Activated naive CD4-positive, alpha-beta T cell (primary cell): ENCODE measurements around the gene STRA6.

Source experiments
- DNase-seq, 4 experiments: peaks; one replicate each; lab custom pipeline; 2025; lab: John Stamatoyannopoulos, UW

STRA6 gene

GRCh38 chr15:74202452-74203401, at the start of gene STRA6:
Gene STRA6, minus strand, starts transcription at chr15:74202787. Its CDS starts 520 bp downstream, at chr15:74202267.
- no peak for DNase-seq

DNA sequence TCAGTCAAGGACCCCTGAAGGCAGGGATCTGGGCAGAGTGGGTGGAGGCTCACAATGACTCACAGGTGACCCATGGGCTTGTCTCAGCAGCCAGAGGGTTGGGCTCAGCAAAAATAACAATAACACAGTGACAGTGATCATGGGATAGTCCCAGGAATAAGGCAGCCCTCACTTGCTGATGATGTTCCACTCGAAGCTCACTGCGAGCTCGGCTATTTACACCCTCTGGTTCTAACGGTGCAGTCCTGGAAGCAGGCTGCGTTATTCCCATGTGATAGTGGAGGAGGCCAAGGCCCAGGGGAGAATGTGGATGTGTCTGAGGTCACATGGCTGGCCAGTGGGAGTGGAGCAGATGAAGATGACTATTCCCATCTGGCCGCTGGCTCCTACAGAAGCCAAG, 49.7 kb upstream of the STRA6 start:
- no peak for DNase-seq

GRCh38 chr15:74251131-74251811, 48.7 kb upstream of the STRA6 start:
- no peak for DNase-seq

DNA sequence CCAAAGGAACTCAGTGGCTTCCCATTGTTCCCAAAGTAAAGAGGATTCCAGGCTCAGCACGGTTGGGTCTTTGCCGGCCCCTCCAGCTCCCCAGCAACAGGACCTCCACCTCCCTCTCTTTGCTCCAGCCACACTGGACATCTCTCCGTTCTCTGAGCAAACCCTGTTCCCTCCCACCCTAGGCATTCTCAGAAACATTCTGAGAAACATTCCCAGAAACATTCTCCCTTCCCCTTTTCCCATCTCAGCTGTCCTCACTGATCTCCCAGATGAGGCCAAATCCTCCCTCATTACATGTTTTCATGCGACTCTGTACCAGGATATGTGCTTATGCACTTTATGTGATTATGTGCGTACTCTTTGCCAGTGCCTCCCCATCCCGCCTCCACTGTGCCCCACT, 47.7 kb upstream of the STRA6 start:
- DNase-seq, result no peak

DNA sequence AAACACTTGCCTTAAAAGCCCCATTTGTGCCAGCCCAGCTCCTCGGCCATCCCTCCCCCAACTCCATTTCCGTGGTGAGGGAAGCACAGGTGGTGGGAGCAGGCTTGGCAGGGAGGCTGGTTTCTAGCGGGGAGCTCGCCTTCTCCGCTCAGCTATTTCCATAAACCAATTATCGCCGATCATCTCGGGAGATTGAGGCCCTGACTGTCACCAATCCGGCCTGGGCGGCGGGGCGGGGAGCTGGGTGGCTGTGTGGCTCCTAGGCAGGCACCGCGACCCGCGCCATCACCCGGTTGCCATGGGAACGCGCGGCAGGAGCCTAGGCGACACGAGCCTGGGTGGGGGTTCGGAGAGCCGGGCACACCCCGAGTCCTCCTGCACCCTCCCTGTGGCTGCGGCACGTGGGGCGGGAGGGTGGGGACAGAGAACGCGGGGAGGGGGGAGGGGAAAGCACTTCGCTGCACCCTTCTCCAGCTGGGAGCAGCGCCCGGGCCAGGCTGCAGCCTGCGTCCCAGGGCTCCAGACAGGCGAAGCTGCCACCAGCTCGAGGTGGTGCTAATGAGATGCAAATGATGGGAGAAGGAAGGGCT, 42.9 kb upstream of the STRA6 start:
- DNase-seq, result no peak

DNA sequence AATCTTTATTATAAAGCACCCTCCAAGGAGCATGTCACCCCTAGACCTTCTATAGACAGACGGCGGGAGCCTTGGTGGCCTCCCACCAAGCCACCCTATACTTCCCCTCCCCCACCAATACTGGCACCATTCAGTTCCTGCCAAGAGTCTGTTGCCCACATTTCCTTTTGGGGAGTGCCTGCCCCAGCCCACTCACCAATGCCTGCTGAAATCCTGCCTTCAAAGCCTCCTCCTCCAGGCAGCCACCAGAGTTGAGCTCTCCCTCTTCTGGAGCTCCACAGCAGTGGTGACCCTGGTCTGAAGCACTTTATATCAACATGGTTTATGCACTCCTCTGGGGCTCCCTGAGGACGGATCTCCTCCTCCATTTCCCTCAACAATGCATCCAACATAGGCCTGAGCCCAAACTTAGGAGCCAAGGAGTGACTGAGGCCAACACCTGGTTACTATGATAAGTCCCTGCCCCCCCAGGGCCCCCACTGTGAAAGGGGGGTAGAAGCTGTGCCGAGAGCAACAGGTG, 42.3 kb upstream of the STRA6 start:
- no peak for DNase-seq

GRCh38 chr15:74243431-74243830, 40.8 kb upstream of the STRA6 start:
- DNase-seq, result no peak

GRCh38 chr15:74242441-74243185, 40.0 kb upstream of the STRA6 start:
- no peak for DNase-seq

DNA sequence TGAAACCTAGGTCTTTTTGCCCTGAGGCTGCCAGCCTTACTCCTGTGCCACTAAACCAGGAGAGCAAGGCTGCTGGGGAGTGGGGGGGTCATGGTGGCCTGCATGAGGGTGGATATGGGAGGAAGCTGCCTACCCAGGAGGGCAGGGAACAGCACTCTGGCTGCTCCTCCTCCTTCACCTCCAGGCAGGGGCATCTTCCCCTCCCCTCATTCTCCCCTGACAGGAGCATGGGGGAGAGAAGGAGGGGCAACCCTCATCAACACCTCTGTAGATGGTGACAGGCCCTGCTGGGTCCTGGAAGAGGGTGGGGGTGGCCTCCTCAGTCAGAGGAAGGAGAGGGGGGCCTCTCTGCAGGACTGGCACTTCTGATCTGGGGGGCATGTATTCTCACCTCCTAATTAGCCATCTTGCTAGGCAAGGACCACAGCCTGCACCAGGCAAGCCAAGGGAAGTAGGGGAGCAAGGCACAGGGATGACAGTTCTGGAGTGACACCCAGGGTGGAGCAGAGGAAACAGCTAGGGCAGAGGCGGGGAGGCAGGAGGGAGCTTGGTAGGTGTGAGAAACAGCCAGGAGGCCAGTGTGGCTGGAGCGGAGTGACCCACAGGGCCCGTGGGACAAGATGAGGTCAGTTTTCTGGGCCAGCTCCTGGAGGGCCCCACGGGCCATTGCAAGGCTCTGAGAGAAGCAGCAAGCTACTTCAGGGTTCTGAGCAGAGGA, 38.5 kb upstream of the STRA6 start:
- DNase-seq, result no peak

GRCh38 chr15:74240002-74240568, 37.5 kb upstream of the STRA6 start:
- no peak for DNase-seq

DNA sequence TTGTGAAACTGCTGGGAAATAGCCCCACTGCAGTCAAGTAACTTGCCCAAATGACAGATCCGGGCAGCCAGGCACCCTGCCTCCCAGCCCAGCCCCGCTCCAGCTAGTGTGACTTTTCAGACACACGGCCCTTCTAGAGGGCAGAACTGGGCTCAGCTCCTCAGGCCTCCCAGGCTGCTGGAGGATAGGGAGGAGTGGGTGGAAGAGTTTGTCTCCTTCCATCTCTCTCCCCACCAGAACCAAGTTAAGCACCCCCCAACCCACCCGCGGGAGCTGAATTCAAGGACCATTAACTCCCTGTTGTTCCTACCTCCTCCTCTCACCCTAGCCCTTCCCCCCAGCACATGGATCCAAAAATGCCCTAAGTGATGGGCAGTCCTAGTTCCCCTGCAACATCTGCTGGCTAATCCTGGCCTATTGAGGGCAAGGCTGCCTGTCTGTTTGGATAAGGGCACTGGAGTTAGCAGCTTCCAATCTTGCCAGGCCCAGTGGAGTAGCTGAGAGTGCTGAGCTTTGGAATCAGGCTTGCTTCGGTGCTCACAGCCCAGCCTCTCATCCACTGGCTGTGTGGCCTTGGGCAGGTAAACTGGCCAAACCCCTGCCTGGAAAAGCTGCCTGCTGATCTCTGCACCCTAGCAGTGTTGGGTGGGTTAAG, 36.6 kb upstream of the STRA6 start:
- no peak for DNase-seq

DNA sequence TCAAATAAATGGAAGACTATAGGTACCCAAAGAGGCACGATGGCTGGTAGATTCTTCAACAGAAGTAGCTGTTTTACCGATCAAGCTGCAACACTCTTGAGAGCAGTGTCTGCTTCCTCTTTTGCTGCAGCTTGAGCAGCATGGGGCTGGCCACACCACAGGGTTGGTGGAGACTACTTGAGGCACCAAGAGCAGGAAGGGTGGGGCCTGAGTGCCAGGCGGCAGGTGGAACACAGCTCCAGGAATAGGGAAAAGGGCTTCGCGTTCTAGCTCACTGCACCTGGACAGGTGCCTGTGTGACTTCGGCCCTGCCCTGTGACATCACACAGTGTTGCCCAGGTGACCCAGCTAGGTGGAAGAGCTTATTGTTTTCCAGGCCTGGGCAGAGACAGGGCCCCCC, 33.4 kb upstream of the STRA6 start, which contains the start of gene CCDC33:
Gene CCDC33, plus strand, starts transcription at position 365 of the 400 bp plus-strand sequence. CDS start 394 bp downstream, outside the sequence.
- DNase-seq, result no peak

- DNase-seq, result no peak
Measured at GRCh38 chr15:74234598-74234875, 31.9 kb upstream of the STRA6 start.

DNA sequence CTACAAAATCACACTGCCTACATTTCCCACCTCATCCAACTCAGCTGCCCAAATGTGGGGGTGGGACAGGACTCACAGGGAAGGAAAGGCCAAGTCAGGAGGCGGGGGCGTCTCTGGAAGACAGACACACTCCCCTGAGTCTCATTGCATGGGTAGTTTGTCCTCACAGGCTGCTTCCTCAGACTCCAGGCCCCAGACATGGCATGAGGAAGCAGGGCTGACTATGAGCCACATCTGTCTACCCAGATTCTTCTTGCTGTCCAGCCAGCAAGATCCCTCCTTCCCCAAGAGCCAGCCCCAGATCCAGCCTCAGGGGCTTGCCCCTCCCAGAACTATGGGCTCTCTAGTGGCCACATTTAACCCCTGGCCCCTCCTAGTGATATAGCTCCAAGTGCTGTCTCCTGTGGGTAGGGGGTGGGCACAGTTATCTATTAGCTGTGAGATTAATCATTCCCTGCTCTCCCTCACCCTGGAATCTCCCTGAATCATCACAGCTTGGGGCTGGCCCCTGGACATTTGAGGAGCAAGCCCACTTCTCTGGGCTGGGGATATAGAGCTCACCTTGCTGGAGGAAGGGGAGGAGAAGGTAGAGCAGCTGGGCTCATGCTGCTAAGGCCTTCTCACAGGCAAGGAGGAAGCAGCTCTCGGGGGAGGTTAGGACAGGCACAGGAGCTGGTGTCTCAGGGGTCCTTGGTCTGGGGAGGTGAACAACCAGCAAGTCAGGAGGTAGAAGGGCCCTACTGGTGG, 31.4 kb upstream of the STRA6 start:
- no peak for DNase-seq

DNA sequence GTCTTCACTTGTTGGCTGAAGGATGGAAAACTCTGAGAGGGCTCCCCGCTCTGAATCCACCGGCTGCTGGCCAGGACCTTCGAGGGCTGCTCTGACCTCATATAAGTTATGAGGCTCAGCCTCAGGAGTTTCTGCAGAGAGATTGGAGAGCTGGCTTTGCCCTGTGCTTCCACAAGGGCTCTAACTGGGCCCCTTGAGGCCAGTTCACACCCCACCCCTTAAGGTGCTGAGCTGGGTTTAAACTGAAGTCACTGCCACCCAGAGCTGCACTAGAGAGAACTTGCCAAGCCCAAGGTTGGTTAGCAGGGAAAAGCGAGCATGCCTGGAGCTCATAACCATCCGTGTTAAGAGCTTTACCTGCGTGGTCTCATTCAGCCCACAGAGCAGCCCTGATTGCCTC, 30.8 kb upstream of the STRA6 start:
- DNase-seq, result no peak

GRCh38 chr15:74231475-74231874, 28.9 kb upstream of the STRA6 start:
- no peak for DNase-seq

DNA sequence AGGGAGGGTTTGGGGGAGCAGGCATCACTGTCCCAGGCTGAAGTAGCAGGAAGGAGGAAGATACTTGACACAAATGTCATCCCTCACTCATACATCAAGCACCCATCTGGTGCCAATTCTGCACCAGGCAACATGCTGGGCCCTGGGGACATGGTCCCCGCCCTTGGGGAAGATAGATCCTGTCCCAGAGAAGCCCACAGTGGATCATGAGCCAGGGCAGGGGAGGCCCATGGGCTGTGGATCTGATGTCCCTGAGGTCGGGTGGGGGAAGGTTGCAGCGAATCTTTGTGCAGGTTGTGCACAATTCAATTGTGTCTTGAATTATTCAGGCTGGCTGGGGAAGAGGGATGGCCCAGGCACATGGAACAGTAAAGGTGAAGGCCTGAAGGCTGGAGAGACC, 27.1 kb upstream of the STRA6 start:
- DNase-seq, result no peak

DNA sequence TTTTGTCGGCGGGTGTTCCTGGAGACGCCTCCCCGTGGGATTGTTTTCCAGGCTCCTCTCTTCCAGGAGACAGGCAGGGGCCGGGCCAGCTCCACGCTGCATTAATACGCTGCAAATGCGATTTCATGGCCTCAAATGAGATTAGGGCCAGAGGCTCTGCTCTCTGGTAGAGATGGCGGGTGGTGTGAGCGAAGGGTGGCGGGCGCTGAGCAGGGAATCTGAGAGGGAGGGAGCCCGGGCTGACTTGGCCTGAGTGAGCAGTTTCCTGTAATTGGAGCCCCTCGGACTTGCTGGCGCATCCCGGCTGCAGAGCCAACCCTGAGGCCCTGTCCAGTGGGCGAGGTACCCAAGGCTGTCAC, 26.1 kb upstream of the STRA6 start:
- no peak for DNase-seq

DNA sequence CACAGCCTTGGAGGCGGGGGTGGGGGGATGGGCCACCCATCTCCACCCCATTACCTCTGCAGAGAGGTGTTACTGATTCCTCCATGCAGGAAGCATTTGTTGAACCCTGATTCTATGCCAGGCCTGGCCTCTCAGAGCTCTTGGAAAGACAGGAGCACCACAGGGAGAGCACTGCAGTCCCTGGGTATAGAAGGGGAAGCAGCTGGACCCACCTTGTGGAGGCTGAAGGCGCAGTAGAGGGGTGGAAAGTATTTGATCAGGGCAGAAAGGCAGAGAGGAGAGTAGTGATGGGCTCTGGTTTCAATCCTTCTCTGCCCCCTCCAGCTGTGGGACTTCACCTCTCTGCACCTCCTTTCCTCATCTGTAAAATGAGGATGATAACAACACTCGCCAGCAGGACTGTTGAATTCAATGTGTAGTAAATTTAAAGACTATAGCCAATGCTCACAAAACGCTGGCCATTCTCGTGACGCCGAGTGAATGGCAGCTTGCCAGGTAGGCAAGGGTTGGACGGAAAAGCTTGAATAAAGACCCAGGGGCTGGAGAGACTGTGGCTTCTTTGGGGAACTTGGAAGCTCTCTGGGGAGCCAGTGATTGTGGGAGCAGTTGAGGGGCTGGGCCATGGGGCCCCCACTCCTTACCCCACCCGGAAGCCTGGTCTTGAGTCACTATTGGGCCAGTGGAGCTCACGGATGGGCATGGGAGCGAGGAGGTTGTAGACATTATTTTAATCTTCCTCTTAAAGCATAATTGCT, 25.6 kb upstream of the STRA6 start:
- no peak for DNase-seq
